SH-SY5Y (cell line): ENCODE data around the gene TNIP2.

Experiments used
- GATA2 ChIP-seq: IDR thresholded peaks from 2 replicates; pipeline ENCODE4 v1.6.1; 2011; ENCODE audit warnings: mild to moderate bottlenecking, low read depth, low read length
- GATA3 ChIP-seq: IDR thresholded peaks from 2 replicates; pipeline ENCODE4 v1.6.1; 2011; ENCODE audit warnings: low read depth, mild to moderate bottlenecking, low read length, moderate library complexity

The TNIP2 gene, protein sequence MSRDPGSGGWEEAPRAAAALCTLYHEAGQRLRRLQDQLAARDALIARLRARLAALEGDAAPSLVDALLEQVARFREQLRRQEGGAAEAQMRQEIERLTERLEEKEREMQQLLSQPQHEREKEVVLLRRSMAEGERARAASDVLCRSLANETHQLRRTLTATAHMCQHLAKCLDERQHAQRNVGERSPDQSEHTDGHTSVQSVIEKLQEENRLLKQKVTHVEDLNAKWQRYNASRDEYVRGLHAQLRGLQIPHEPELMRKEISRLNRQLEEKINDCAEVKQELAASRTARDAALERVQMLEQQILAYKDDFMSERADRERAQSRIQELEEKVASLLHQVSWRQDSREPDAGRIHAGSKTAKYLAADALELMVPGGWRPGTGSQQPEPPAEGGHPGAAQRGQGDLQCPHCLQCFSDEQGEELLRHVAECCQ

DNA sequence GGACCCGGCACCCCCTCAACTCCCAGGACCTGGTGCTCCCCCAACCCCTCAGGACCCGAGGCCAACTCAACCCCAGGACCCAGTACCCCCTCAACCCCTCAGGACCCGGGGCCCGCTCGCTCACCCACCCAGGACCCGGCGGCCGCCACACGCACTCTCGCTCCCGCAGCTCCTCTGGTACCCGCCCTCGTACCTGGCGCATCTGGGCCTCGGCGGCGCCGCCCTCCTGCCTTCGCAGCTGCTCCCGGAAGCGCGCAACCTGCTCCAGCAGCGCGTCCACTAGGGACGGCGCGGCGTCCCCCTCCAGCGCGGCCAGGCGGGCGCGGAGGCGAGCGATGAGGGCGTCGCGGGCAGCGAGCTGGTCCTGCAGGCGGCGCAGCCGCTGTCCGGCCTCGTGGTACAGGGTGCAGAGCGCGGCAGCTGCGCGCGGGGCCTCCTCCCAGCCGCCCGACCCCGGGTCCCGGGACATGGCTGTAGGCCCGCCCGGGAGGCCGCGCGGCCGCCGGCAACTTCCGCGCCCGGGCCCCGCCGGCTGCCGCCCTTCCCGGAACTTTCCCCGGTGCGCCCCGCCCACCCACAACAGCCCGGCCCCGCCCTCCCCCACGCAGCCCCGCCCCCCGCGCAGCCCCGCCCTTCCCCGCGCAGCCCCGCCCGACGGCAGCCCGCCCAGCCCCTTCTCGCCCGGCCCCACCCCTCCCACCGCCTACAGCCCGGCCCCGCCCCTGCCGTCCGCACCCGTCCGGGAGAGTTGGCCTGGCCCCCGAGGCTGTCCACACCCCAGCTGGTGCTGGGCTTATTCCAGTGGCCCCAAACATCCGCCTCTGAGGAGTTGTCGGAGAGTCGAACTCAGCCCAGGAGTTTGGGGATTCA lies at the start of gene TNIP2:
Gene TNIP2, minus strand, starts transcription at position 516 of the 870 bp plus-strand sequence. Its CDS starts 47 bp downstream, at position 469.
- TF ChIP-seq GATA2 (no peak), GATA3 (no peak)

DNA sequence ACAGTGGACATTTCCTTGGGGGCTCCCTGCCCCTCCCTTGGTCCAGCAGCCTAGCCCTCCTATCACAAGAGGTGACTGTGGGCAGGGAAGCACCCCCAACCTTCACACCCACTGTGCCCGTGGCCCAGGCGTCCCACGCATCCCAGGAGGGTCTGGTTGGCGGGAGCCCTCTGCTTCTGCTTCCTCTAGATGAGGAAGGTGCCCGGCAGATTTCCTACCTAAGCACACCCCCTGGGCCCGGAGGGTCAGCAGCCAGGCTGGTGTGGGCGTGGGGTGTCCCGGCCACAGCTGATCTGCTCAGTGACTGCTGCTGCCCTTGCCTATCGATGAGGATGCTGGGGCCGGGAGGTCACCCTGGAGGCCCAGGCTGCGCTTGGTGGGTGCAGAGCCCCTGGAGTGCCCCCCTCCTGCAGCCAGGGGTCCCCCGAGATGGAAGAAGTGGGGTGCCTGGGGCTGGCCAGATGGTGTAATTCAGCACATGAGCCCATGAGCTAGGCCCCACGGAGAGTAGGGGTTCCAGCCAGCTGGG lies 48.9 kb upstream of the TNIP2 start:
- TF ChIP-seq GATA3 (no peak), GATA2 (no peak)

DNA sequence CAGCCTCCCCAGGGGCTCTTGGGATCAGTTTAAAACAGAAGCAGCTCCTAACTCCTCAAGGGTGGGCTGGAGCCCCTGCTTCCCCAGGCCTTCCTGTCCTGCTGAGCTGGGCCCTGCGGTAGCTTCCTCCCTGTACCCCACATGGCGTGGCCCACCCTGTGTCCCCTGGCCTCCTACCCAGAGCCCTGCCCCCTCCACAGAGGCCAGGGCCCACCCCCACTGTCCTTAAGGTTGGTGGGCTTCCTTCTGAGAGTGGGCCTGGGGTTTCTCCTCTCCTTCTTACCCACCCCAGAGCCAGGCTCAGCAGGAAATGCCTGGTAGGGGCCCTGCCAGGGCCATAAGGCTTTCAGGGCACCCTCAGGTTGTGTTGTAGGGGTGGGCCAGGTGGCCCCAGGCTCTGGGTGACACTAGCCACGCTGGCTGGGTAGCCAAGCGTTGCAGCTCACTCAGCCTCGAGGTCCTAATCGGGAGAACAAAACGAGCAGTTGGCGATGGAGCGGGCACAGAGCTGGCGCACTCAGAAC lies 48.4 kb upstream of the TNIP2 start:
- TF ChIP-seq GATA3 (no peak), GATA2 (no peak)

DNA sequence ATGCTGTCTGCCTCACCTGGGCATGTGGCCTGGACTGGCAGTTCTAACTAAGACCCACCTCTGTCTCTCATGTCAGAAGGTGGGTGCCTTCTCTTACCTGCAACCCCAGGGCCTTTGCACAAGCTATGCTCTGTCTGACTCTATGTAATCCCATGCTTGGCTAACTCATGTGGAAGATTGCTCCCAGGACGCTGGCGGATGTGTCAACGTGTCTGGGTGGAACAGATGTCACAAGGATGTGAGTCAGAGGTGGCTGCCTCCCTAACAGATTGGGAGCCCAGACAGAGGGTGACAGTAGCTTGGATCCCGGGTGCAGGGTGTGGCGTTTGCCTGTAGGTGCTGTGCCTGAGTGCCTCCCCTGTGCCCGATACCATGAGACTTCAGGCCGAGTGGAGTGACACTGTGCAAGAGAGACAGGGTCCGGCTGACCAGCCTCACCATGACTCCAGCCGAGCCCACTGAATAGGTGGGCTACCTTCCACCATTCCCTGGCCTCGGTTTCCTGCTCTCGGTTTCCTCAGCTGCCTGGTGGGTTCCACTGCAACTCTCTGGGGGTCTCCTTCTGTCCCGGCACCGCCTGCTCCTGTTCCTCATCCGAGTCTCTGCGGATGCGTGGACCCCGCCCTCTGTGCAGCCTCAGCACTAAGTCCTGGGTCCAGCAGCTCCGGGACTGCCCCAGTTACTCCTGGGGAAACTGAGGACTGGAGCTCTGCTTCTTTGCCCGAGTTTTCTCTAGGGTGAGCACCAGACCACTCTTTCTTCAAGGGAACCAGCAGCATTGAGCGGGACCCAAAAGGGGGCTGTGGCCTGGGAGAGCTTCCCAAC lies 47.7 kb upstream of the TNIP2 start:
- no peak for TF ChIP-seq GATA2
- no peak for TF ChIP-seq GATA3

DNA sequence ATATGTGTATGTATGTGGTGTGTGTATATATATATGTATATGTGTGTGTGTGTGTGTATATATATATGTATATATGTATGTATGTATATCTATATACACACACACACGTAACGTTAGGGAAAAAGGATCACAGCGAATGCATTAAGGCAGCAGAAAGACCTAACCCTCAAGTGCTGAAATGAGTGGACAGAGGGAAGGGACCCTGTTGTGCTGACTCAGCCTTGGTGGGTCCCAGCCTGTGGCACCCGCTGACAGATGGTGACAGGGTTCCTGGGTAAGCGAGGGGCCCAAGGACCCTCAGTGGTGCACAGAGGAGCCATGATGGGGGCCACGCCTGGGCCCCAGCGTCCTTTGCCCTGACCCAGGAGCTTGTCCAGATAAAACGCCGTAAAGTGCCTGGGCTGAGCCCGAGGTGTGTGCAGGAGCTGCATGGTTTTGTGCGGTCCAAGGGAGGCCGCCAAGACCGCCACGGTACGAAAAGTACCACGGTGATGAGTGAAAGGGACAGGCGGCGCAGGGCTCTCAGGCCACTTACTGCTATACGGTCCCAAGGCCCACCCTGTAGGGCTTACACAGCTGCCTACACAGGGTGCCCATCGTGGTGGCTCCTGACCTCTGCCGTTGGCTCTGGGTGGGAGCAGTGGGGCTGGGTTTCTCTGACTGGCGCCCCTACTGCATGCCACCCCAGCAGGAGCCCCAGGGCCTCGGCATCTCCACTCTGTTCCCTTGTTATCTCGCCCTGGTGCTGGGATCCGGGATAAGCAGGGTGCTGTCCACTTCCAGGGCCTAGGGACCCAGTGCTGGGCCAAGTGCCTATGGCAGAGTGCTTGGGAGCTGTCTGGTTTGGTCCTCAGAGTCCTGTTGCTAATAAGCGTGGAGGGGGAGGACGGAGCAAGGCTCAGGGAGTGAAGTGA lies 46.7 kb upstream of the TNIP2 start:
- TF ChIP-seq GATA2 (no peak), GATA3 (no peak)

DNA sequence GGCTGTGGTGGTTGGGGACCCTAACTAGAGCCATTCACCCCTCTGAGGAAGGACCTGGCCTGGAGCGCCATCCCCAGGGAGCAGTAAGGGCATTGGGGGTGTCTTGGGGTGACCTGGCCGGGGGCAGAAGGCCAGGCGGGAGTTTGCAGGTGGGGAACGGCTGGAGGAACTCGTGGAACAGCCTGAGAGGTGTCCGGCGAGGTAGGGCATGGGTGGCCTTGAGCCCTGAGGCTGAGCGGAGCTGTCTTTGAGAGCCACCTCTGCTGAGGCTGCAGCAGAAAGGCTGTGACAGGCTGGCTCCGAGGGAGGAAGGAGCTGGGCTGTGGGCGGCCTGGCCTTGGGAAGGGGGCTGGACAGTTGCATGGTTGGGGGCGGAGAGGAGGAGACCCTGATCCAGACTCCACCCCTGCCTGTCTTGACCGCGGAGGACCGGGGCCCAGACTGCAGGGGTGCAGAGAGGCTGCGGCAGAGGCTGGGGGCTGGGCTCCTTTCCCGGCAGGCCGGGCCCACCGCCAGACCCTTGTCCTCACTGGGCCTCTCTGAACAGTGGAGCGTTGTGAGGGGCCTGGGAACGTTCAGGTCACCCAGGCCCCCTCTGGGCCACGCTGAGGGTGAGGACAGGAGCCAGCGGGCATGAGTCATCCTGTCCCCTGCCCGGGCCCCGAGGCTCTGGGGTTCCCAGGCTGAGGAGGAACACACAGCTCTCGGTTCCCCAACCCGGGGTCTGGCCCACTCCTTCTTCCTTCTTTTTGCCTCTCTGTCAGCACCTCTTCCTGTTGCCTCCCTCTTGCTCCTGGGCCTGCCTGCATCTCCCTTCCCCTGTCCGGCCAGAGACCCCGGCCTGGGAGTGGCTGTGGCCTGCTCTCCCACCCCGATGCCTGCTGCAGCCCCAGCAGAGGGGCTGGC lies 44.8 kb upstream of the TNIP2 start:
- TF ChIP-seq GATA3 (no peak), GATA2 (no peak)

DNA sequence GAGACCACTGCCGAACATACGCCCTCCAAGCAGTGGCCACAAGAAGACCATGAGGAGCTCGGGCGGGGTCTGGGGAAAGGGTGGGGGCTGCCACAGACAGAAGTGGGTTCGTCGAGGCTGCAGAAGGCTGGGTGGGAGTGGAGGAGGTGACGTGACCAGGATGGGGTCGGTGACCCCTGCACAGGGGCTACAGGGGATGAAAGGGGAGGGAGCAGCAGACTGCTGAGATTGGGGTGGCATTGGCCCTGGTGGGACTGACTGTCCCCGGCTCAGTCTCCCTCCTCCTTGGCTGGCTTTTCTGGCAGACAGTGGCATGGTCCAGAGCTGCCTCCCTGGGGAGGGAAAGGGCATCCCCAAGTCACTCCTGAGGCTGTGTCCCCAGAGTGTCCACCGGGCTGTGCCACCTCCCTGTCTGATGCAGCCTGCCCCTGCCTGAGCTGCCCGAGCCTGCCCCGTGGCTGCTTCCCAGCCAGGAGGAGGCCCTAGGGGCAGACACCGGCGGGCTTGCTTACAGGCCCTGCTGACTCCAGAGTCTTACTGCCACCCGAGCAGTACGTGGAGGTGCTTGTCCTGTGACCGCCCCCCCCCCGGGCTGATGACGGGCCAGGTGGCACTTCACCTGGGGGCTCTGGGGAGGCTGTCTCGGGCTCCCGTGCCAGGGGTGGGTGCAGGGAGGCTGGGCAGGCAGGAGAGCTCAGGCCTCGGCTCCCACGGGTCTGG lies 44.0 kb upstream of the TNIP2 start:
- no peak for TF ChIP-seq GATA2
- TF ChIP-seq GATA3 = no peak

DNA sequence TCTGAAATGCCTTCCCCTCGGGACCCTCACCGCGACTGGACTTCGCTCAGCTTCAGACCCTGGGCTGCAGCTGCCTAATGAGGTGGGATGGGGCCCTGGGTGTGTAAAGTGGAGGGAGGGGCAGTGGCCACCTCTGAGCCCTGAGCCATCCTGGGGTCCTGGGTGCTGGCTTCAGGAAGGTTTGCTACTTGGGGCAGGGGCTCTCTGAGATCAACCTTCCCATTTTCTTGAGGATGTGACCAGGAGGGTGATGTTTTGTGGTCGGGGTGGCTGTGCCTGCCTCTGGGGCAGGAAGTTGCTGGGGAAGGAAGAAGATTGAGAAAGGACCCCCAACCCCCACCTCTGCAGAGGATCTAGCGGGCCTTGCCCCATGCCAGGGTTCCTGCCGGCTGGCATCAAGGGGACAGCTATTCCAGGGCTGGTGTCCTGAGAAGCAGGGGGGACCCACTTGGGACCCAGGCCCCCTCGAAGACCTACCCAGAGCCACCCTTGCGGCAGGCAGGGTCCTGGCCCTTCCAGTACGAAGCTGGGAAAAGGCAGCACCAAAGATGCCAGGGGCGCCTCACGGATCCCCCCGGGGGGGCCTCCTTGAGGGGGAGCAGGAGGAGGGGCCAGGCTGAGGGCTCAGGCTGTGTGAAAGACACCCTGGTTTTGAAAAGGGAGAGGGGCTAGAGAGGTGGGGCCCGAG lies 43.2 kb upstream of the TNIP2 start:
- TF ChIP-seq GATA2 (no peak), GATA3 (no peak)

DNA sequence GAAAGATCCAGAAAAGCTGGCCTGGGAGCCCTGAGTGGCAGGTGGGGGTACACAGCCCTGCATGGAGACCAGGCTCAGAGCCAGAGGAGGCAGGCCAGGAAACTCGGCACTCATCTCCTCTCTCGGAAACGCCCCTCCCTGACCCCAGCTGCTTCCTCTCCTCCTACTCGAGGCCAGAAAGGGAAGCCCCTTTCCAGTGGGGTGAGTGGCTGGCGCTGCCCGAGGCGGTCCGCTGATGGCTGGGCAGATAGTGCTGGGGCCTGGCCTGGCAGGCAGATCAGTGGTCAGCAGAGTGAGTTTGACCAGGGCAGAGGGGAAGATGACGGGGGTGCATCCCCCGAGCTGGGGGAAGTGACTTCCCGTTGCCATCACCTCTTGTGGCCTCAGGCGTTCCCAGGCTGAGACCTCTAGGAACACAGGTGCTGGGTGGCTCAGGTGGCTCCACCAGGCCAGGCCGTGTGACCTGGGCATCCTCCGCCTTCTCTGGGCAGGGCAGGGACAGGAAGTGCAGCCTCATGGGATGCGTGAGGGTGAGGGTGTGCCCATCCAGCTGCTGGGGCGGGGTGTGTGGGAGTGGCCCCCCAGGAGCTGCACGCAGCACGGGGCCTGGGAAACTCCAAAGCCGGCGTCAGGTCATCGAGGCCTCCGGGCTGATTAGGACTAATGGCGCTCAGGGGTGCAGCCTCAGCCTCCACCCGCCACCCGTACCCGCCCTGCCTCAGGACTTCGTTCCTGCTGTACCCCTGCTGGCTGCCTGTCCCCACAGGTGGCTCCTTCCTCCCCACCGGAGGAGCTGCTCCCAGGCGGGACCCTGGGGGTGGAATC lies 42.5 kb upstream of the TNIP2 start:
- no peak for TF ChIP-seq GATA3
- peak; percentile 95 for TF ChIP-seq GATA2
